GM12878 (cell line): ENCODE data around the gene C1D. TPM values are rescaled to one million over a fixed set of nuclear protein-coding genes. Genes with fewer than 3 reads are reported as not detected.

Experiments used
- ATAC-seq: fragments of 200-7000 bp; cut with Tn5 transposase; 3 replicates; pipeline ENCODE4 v1.9.1; 2020; ENCODE audit warnings: mild to moderate bottlenecking, moderate library complexity
- BruUV-seq: library from RNA; stranded (reverse); fragments of 400-500 nt; replicated peaks from 2 replicates; lab custom pipeline; 2021; lab: Mats Ljungman, UMichigan
- CTCF ChIA-PET: fragments of 300-600 bp; sonication (Branson Sonifier 250); formaldehyde crosslinking; extraction: SDS; loops from one replicate; lab custom pipeline; 2021; ENCODE audit warnings: inconsistent platforms; lab: Yijun Ruan, JAX
- POLR2A ChIA-PET: fragments of 350-600 bp; formaldehyde crosslinking; extraction: SDS; loops from one replicate; lab custom pipeline; 2021; ENCODE audit warnings: inconsistent platforms; lab: Charles Lee
- RAD21 ChIA-PET: fragments of 300-600 bp; sonication (Branson Sonifier 250); formaldehyde crosslinking; loops from one replicate; lab custom pipeline; 2023; ENCODE audit warnings: antibody characterized with exemption; ENCODE audit not compliant: unreplicated experiment; lab: Charles Lee
- SMC1A ChIA-PET: fragments of 300-600 bp; sonication (Branson Sonifier 250); formaldehyde crosslinking; loops from one replicate; lab custom pipeline; 2023; ENCODE audit not compliant: unreplicated experiment, uncharacterized antibody; lab: Charles Lee
- DNase-seq: peaks from one replicate; pipeline ENCODE4 v3.0.0-alpha.2; 2011; ENCODE audit warnings: low read depth, low spot score
- FAIRE-seq: peaks from 3 replicates; lab custom pipeline; 2011; peaks lifted over from hg19 to GRCh38; lab: Jason Lieb, UNC
- H2AFZ ChIP-seq: 2 replicates; pipeline ENCODE4 v1.6.0; 2011; ENCODE audit warnings: low read depth, low read length, control low read depth; ENCODE audit not compliant: control insufficient read depth
- H3K27ac ChIP-seq: 2 replicates; pipeline ENCODE4 v1.5.1; 2011; ENCODE audit warnings: control low read depth; ENCODE audit not compliant: control insufficient read depth, insufficient read depth
- H3K27me3 ChIP-seq, 2 experiments: replicated peaks in 1 of 2; 2 replicates each; pipeline versions ENCODE4 v1.6.0 to v1.6.1; 2011; ENCODE audit warnings: low read length in 1 of 2; ENCODE audit not compliant: control insufficient read depth in 2 of 2, insufficient read depth in 2 of 2
- H3K36me3 ChIP-seq, 2 experiments: 2 replicates each; pipeline ENCODE4 v1.5.1; 2011; ENCODE audit warnings: low read length in 1 of 2; ENCODE audit not compliant: control insufficient read depth in 2 of 2, insufficient read depth in 2 of 2
- H3K4me1 ChIP-seq: 2 replicates; pipeline ENCODE4 v1.6.1; 2011; ENCODE audit warnings: mild to moderate bottlenecking, low read length, moderate library complexity, mixed read lengths; ENCODE audit not compliant: control insufficient read depth, insufficient read depth
- H3K4me2 ChIP-seq: 2 replicates; pipeline ENCODE4 v1.6.0; 2011; ENCODE audit warnings: control low read depth; ENCODE audit not compliant: control insufficient read depth, insufficient read depth
- H3K4me3 ChIP-seq: fragments of 200-600 bp; sonication (generic); 2 replicates; pipeline ENCODE4 v1.5.1; 2016
- H3K79me2 ChIP-seq: 2 replicates; pipeline ENCODE4 v1.6.0; 2011; ENCODE audit warnings: low read length; ENCODE audit not compliant: control insufficient read depth, insufficient read depth
- H3K9ac ChIP-seq: 2 replicates; pipeline ENCODE4 v1.8.0; 2011; ENCODE audit warnings: low read length, control low read depth, mixed read lengths; ENCODE audit not compliant: control insufficient read depth, insufficient read depth
- H3K9me3 ChIP-seq: replicated peaks from 3 replicates; pipeline ENCODE4 v1.5.1; 2011; ENCODE audit warnings: mild to moderate bottlenecking, low read length; ENCODE audit not compliant: control insufficient read depth, insufficient read depth
- H4K20me1 ChIP-seq: 2 replicates; pipeline ENCODE4 v1.6.0; 2011; ENCODE audit not compliant: control insufficient read depth, insufficient read depth
- ATF2 ChIP-seq: IDR thresholded peaks from 2 replicates; pipeline ENCODE4 v1.6.1; 2012; ENCODE audit warnings: low read length, inconsistent platforms
- BACH1 ChIP-seq: fragments of 450-650 bp; IDR thresholded peaks from 2 replicates; pipeline ENCODE4 v1.6.1; 2017; ENCODE audit warnings: mild to moderate bottlenecking, borderline replicate concordance
- BRCA1 ChIP-seq: IDR thresholded peaks from 2 replicates; pipeline ENCODE4 v1.6.1; 2011; ENCODE audit warnings: low read depth, low read length, improper control_type of control experiment
- CREB1 ChIP-seq: IDR thresholded peaks from 2 replicates; pipeline ENCODE4 v1.6.1; 2012; ENCODE audit warnings: low read depth, mild to moderate bottlenecking, inconsistent platforms
- EP300 ChIP-seq, 2 experiments: fragments of 150-350 bp in 1 of 2; IDR thresholded peaks; 2 replicates each; pipeline ENCODE4 v1.6.1; 2011 to 2012; ENCODE audit warnings: low read depth in 2 of 2, low read length in 2 of 2, borderline replicate concordance in 1 of 2, improper control_type of control experiment in 1 of 2, inconsistent platforms in 1 of 2; ENCODE audit not compliant: control insufficient read depth in 1 of 2
- GABPA ChIP-seq: IDR thresholded peaks from 2 replicates; pipeline ENCODE4 v1.6.1; 2014; ENCODE audit warnings: antibody characterized with exemption, low read depth, mild to moderate bottlenecking, inconsistent platforms
- HDAC2 ChIP-seq: fragments of 200-600 bp; sonication (generic); IDR thresholded peaks from 2 replicates; pipeline ENCODE4 v1.6.1; 2017
- PKNOX1 ChIP-seq: fragments of 450-650 bp; IDR thresholded peaks from 2 replicates; pipeline ENCODE4 v1.6.1; 2016; ENCODE audit warnings: mild to moderate bottlenecking
- RELB ChIP-seq: fragments of 450-650 bp; IDR thresholded peaks from 2 replicates; pipeline ENCODE4 v1.6.1; 2017; ENCODE audit warnings: low read depth, mild to moderate bottlenecking, moderate library complexity
- SMC3 ChIP-seq: IDR thresholded peaks from 2 replicates; pipeline ENCODE4 v1.6.1; 2011; ENCODE audit warnings: low read length, improper control_type of control experiment, borderline replicate concordance
- SPI1 ChIP-seq: IDR thresholded peaks from 2 replicates; pipeline ENCODE4 v1.6.1; 2011; ENCODE audit warnings: low read depth, mild to moderate bottlenecking, low read length, moderate library complexity, borderline replicate concordance; ENCODE audit not compliant: insufficient read depth
- WGBS: methylation state at CpG from one replicate; pipeline ENCODE4 v1.1.6; 2016; ENCODE audit warnings: low lambda C conversion rate; ENCODE audit not compliant: insufficient replicate concordance, insufficient coverage; ENCODE audit errors: missing lambda C conversion rate; 5-methylcytosine and 5-hydroxymethylcytosine counted together
- in situ Hi-C: fragments of 300-500 bp; cut with MboI; formaldehyde crosslinking; loops from 9 replicates; pipeline ENCODE4 v1.14.3; 2018; ENCODE audit warnings: mixed read lengths
- intact Hi-C: fragments of 100-400 bp; cut with micrococcal nuclease; formaldehyde crosslinking; loops from one replicate; pipeline ENCODE4 v1.14.2; 2022; ENCODE audit not compliant: unreplicated experiment
- polyA plus RNA-seq, 11 experiments: library from polyadenylated mRNA; depleted of rRNA in 4 of 11; unstranded in 6 of 11; stranded (reverse) in 5 of 11; fragments of >200 nt; fragmentation: Nextera tagmentation in 4 of 11; fragmentation: Illumina TruSeq in 1 of 11; extraction: Ambion mirVana in 4 of 11; extraction: Trizol in 1 of 11; gene quantifications; 1 replicate in 1 of 11; 2 replicates in 10 of 11; pipeline versions ENCODE4 v1.2.1 to v1.2.3, GENCODE V29; 2011 to 2016; ENCODE audit warnings: inconsistent platforms in 2 of 11, missing spikeins in 2 of 11, low read depth in 1 of 11
- total RNA-seq, 4 experiments: library from RNA; depleted of rRNA in 3 of 4; stranded (reverse); fragments of >200 nt in 3 of 4; fragmentation: Illumina TruSeq in 1 of 4; extraction: Trizol in 1 of 4; gene quantifications; 2 replicates each; pipeline versions ENCODE4 v1.2.1 to v1.2.3, GENCODE V29; 2013 to 2021
- TF ChIP-seq, protein P1 (sequence below): IDR thresholded peaks from 2 replicates; pipeline ENCODE4 v1.6.1; 2011; ENCODE audit warnings: mild to moderate bottlenecking, low read depth, low read length, moderate library complexity; ENCODE audit not compliant: insufficient replicate concordance
- TF ChIP-seq, protein P2 (sequence below): IDR thresholded peaks from 2 replicates; pipeline ENCODE4 v1.6.1; 2011; ENCODE audit warnings: low read depth, mild to moderate bottlenecking, low read length, moderate library complexity, borderline replicate concordance; ENCODE audit errors: extremely low read depth

The C1D gene
- total and polyA plus RNA-seq, 10 of the 15 experiments (the other 5 are each of a cell fraction or from before 2014, with no cell fraction given), result 18.9 to 152 (median 59.1) TPM

- TF ChIP-seq ATF2 (no peak), SPI1 (no peak), PKNOX1 (no peak), BACH1 (no peak), HDAC2 (no peak), GABPA (no peak)
Observed at GRCh38 chr2:68032702-68033101, 30.1 kb downstream of the C1D start (continued).

GRCh38 chr2:68031542-68032160 is 31.2 kb downstream of the C1D start:
- in situ Hi-C loops, result no loop called here
- TF ChIP-seq SMC3, result peak; percentile 77
- no peak for TF ChIP-seq BRCA1
- TF ChIP-seq CREB1, result no peak
- no peak for TF ChIP-seq RELB
- TF ChIP-seq, protein P1, sequence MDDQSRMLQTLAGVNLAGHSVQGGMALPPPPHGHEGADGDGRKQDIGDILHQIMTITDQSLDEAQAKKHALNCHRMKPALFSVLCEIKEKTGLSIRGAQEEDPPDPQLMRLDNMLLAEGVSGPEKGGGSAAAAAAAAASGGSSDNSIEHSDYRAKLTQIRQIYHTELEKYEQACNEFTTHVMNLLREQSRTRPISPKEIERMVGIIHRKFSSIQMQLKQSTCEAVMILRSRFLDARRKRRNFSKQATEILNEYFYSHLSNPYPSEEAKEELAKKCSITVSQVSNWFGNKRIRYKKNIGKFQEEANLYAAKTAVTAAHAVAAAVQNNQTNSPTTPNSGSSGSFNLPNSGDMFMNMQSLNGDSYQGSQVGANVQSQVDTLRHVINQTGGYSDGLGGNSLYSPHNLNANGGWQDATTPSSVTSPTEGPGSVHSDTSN, result no peak
- TF ChIP-seq EP300 (IDR thresholded peaks at IDR 0.05; ENCODE audit: borderline replicate concordance in 1 of 2, control insufficient read depth in 1 of 2, low read depth in 2 of 2, low read length in 2 of 2), result no peak
- TF ChIP-seq, protein P2, sequence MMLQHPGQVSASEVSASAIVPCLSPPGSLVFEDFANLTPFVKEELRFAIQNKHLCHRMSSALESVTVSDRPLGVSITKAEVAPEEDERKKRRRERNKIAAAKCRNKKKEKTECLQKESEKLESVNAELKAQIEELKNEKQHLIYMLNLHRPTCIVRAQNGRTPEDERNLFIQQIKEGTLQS, result no peak

More at GRCh38 chr2:68031542-68032160, 31.2 kb downstream of the C1D start:
- intact Hi-C loops, result loop anchor here (1.0 to 5.0 kb wide), 3 partner anchors 179 to 1604 kb away; no protein-coding TSS in a partner anchor
- 0% methylated on average over 2 of the region's 2 CpGs for WGBS
- FAIRE-seq (peak; percentile 92), ATAC-seq (peak; percentile 83), DNase-seq (peak; percentile 12)
- RAD21 ChIA-PET, result interaction anchor here (0.7 to 3.1 kb wide), 14 partner anchors 14 to 1603 kb away, joined by 3 to 14 read pairs (median 4); partner anchors contain the start of gene C1D
- Histone ChIP-seq H3K4me1 (no peaks in the 10 kb centered on the region), H3K4me3 (no peak overlapping the region), H2AFZ (no peak overlapping the region), H3K9me3 (no peaks in the 10 kb centered on the region), H3K79me2 (no peaks in the 10 kb centered on the region), H4K20me1 (no peaks in the 10 kb centered on the region), H3K27ac (no peak overlapping the region), H3K4me2 (no peak overlapping the region), H3K9ac (no peak overlapping the region), H3K36me3 (no peaks in the 10 kb centered on the region), H3K27me3 (no peaks in the 10 kb centered on the region)
- POLR2A ChIA-PET, result no interaction called here
- BruUV-seq, result no TSS peak
- CTCF ChIA-PET, result interaction anchor here (0.7 to 3.5 kb wide), 22 partner anchors 9 to 1603 kb away, joined by 3 to 43 read pairs (median 4); no protein-coding TSS in a partner anchor
- SMC1A ChIA-PET, result interaction anchor here (0.7 to 3.8 kb wide), 18 partner anchors 9 to 1047 kb away, joined by 3 to 13 read pairs (median 4); partner anchors contain the start of gene C1D
